Left ventricle myocardium inferior (tissue), 1 donor: ENCODE measurements around the gene SOX18. TPM values are rescaled to one million over a fixed set of nuclear protein-coding genes. Genes with fewer than 3 reads are reported as not detected.

Experiments used
- DNase-seq: peaks from one replicate; pipeline ENCODE4 v3.0.0-alpha.2; 2020
- H3K27ac ChIP-seq: fragments of 200-600 bp; replicated peaks from 2 replicates; pipeline ENCODE4 v1.8.0; 2021
- H3K27me3 ChIP-seq: fragments of 200-600 bp; 2 replicates; pipeline ENCODE4 v1.8.0; 2021; ENCODE audit warnings: low read depth
- H3K36me3 ChIP-seq: fragments of 200-600 bp; 2 replicates; pipeline ENCODE4 v1.8.0; 2021
- H3K4me1 ChIP-seq: fragments of 200-600 bp; 2 replicates; pipeline ENCODE4 v1.8.0; 2021
- H3K4me3 ChIP-seq: fragments of 200-600 bp; 2 replicates; pipeline ENCODE4 v1.8.0; 2021; ENCODE audit warnings: mild to moderate bottlenecking, moderate library complexity
- H3K9me3 ChIP-seq: fragments of 200-600 bp; replicated peaks from 2 replicates; pipeline ENCODE4 v1.8.0; 2021
- intact Hi-C: fragments of 100-400 bp; cut with micrococcal nuclease; formaldehyde crosslinking; loops from one replicate; pipeline ENCODE4 v1.11.0; 2022
- total RNA-seq: library from RNA; stranded (reverse); fragmentation: NEBNext Ultra II Directional; extraction: Animal tissue kit (Norgen Biotek cat#: 25700); gene quantifications from one replicate; pipeline ENCODE4 v1.2.1, GENCODE V29; 2021
- TF ChIP-seq, protein P1 (sequence below): fragments of 200-600 bp; IDR thresholded peaks from 2 replicates; pipeline ENCODE4 v1.8.0; 2021; ENCODE audit warnings: antibody characterized with exemption, mild to moderate bottlenecking, borderline replicate concordance
- donor health status: DM: no; HTN: yes; CAD: no; lungs with severe emphysema.

The SOX18 gene
- total RNA-seq, 1 donor from 2014 or later, result 30.5 TPM

DNA sequence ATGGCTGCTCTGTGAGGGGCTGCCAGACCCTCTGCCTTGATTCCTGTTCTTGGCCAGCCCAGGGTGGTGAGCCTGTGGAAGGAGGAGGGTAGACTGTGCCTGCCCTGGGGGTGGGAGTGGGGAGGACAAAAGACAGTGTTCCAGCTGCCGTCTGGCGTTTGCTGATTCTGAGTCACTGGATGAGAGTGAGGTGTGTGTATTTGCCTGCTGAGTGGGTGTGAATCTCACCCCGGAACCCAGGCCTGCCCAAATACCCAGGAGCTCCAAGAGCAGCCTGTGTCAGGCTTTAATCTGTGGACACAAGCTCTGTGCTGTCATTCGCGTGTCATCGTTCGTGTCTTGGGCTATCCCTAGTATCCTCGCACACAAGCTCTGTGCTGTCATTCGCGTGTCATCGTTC, 37.4 kb upstream of the SOX18 start:
- no peak overlapping the region for H3K4me3 ChIP-seq
- no peaks in the 10 kb centered on the region for H3K9me3 ChIP-seq
- peaks cover 50% of the 10 kb centered on the region for H3K27me3 ChIP-seq
- no peak overlapping the region for H3K27ac ChIP-seq
- H3K4me1 ChIP-seq, result peaks cover 26% of the 10 kb centered on the region
- no peak for DNase-seq
- TF ChIP-seq, protein P1, sequence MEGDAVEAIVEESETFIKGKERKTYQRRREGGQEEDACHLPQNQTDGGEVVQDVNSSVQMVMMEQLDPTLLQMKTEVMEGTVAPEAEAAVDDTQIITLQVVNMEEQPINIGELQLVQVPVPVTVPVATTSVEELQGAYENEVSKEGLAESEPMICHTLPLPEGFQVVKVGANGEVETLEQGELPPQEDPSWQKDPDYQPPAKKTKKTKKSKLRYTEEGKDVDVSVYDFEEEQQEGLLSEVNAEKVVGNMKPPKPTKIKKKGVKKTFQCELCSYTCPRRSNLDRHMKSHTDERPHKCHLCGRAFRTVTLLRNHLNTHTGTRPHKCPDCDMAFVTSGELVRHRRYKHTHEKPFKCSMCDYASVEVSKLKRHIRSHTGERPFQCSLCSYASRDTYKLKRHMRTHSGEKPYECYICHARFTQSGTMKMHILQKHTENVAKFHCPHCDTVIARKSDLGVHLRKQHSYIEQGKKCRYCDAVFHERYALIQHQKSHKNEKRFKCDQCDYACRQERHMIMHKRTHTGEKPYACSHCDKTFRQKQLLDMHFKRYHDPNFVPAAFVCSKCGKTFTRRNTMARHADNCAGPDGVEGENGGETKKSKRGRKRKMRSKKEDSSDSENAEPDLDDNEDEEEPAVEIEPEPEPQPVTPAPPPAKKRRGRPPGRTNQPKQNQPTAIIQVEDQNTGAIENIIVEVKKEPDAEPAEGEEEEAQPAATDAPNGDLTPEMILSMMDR, result no peak
- H3K36me3 ChIP-seq, result no peaks in the 10 kb centered on the region
- intact Hi-C loops, result no loop called here

DNA sequence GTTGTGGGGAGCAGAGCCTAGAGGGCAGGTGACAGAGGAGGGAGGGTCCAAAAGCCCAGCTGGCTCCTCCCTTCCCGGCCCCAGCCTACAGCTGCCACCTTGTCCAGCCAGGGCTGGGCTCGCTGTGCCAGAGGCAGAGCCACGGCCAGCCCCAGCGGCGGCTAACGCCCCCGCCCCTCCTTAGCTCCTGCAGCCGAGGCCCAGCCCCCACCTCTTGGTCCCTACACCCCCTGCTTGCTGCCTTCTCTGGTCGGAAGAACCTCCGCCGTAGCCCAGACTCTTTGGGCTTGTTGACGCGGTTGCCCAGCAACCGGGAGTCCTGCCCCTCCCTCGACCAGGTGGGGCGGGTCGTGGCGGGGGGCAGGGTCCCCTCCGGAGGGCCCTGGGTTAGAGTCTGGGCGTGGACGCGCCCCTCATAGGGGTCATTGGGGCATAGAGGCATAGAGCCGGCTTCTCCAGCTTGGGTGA, 35.3 kb upstream of the SOX18 start:
- peaks cover 47% of the 10 kb centered on the region for H3K27me3 ChIP-seq
- TF ChIP-seq, protein P1, result no peak
- no peak overlapping the region for H3K4me3 ChIP-seq
- no peaks in the 10 kb centered on the region for H3K36me3 ChIP-seq
- peaks cover 34% of the 10 kb centered on the region for H3K4me1 ChIP-seq
- DNase-seq, result no peak
- no peak overlapping the region for H3K27ac ChIP-seq
- no peaks in the 10 kb centered on the region for H3K9me3 ChIP-seq
- intact Hi-C loops, result no loop called here

DNA sequence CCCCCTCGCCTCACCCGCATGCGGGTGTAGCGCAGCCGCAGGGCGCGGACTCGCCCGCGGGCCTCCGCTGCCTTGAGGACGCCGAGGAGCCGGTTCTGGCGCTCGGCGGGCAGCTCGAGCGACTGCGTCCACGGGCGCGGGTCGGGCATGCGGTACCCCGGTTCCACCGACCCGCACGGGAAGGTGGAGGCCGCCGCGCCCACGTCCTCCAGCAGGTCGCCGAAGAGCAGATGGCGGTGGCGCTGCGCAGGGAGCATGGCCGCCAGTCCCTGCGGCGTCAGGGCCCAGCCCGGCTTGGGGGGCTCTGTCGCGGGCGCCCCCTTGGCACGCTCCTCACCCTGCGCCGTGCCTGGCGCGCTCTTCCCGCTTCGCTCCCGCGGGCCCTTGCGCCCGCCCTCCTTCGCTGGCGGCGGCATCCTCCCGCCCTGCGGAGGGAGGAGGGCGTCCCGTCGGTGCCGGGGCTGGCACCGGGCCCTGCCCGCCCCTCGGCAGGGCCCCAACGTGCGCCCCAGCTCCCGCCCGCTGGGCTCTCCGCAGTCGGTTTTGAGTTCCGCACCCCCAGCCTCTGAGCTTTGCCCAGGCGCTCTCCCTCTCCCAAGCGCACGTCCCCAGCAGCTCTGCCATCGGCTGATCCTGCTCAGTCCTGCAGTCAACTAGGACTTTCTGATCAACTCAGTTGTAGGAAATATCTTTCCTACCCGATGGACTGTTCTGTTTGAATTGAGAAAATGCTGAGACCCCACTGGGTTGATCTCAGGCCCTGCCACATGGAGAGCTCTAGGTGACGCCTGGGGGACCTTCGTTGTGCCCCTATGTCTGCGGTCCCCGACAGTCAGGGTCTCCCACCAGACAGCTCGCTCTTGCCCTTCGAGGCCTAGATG, 34.6 kb upstream of the SOX18 start, which contains the start of gene LKAAEAR1:
Gene LKAAEAR1, minus strand, starts transcription at position 595 of the 881 bp plus-strand sequence. Its CDS starts 179 bp downstream, at position 416.
- peak within 1 kb of the TSS; percentile 73 for H3K4me3 ChIP-seq
- intact Hi-C loops, result no loop called here
- no peak within 1 kb of the TSS for H3K27ac ChIP-seq
- TF ChIP-seq, protein P1, result peak; percentile 10
- DNase-seq, result no peak
- peaks cover 40% of the 10 kb centered on the region for H3K27me3 ChIP-seq
- H3K4me1 ChIP-seq, result peaks cover 39% of the 10 kb centered on the region
- H3K36me3 ChIP-seq, result no peaks in the 10 kb centered on the region
- no peaks in the 10 kb centered on the region for H3K9me3 ChIP-seq

DNA sequence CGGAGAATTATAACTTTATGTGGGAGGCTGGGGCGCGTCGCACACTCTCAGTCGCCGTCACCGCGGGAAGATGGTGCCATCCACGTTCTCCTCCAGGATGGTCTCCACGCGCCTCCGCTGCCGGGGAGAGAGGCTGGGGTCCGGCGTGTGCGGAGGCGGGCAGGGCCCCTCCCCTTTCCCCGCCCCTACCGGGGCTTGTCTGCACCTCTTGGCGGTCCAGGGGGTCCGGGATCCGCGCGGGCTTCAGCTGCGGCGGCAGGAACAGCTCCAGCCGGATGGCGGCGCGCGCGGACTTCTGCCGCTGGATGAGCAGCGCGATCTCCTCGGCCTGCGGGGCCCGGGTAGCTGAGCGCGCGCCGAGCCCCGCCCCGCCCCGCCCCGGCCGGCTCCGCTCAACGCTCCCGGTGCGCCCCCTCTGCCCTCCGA, 34.0 kb upstream of the SOX18 start:
- Histone ChIP-seq H3K9me3 (no peaks in the 10 kb centered on the region), H3K4me1 (peaks cover 45% of the 10 kb centered on the region), H3K36me3 (no peaks in the 10 kb centered on the region), H3K4me3 (peak overlapping the region; percentile 73), H3K27me3 (peaks cover 39% of the 10 kb centered on the region), H3K27ac (no peak overlapping the region)
- peak; percentile 77 for DNase-seq
- TF ChIP-seq, protein P1, result peak; percentile 74
- intact Hi-C loops, result no loop called here

DNA sequence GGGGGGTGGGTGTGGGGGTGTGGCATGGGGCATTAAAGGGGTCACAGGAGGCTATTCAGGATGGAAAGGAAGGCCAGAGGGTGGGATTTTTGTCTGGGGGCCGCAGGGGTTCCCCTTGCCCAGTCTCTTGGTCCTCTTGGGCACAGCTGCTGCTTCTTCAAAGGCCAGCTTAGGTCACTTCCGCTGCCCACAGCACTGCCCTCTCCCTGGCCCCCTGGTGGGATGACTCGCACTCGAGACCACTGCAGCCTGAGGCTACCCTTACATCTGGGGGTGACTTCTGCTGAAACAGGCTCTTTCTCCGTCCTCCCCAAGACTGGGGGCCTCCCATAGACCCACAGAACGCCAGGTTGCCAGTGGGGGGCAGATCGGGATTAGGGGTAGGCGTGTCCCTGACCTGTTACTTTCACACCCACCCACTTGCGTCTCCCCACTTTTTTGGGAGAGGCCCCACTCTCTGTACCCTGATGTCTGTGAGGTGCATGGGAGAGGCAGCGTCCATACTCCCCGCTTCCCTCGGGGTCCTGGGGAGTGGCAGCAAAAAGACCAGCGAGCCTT, 33.5 kb upstream of the SOX18 start:
- H3K27me3 ChIP-seq, result peaks cover 37% of the 10 kb centered on the region
- TF ChIP-seq, protein P1, result no peak
- H3K36me3 ChIP-seq, result no peaks in the 10 kb centered on the region
- peaks cover 50% of the 10 kb centered on the region for H3K4me1 ChIP-seq
- no peak overlapping the region for H3K27ac ChIP-seq
- H3K9me3 ChIP-seq, result no peaks in the 10 kb centered on the region
- peak overlapping the region; percentile 73 for H3K4me3 ChIP-seq
- intact Hi-C loops, result no loop called here
- DNase-seq, result no peak
